Hepatocyte (in vitro differentiated cells): Measurements from ENCODE around the gene PDF.

Experiments
- EZH2 ChIP-seq: fragments of 200-600 bp; sonication (generic); IDR thresholded peaks from 2 replicates; pipeline ENCODE4 v1.6.1; 2016; ENCODE audit warnings: antibody characterized with exemption, mild to moderate bottlenecking, borderline replicate concordance
- EZH2phosphoT487 ChIP-seq: fragments of 200-600 bp; sonication (generic); IDR thresholded peaks from one replicate; pipeline ENCODE4 v1.6.1; 2018; ENCODE audit warnings: antibody characterized with exemption, mild to moderate bottlenecking, low read depth, moderate library complexity; ENCODE audit not compliant: unreplicated experiment, severe bottlenecking
- TF ChIP-seq, protein P1 (sequence below): fragments of 200-600 bp; sonication (generic); IDR thresholded peaks from 2 replicates; pipeline ENCODE4 v1.5.1; 2016; ENCODE audit warnings: antibody characterized with exemption, mild to moderate bottlenecking; ENCODE audit not compliant: poor library complexity

DNA sequence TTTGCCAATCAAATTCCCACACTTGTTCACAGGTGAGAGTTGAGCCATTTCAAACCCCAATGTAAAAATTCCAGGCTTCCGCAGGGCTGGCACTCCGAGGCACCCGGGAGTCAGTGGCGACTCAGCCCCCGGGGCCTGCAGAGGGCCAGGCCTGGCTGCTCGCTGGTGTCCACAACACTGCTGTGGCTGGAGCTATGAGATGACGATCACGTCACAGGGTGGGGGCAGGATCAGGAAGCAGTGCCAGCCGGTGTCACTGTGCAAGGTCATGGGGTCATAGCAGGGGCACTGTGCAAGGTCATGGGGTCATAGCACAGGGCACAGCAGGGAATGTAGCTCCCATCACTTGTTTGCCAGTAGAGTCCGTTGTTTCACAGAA, 11.5 kb downstream of the PDF start:
- TF ChIP-seq EZH2 (no peak), EZH2phosphoT487 (no peak)
- TF ChIP-seq, protein P1, sequence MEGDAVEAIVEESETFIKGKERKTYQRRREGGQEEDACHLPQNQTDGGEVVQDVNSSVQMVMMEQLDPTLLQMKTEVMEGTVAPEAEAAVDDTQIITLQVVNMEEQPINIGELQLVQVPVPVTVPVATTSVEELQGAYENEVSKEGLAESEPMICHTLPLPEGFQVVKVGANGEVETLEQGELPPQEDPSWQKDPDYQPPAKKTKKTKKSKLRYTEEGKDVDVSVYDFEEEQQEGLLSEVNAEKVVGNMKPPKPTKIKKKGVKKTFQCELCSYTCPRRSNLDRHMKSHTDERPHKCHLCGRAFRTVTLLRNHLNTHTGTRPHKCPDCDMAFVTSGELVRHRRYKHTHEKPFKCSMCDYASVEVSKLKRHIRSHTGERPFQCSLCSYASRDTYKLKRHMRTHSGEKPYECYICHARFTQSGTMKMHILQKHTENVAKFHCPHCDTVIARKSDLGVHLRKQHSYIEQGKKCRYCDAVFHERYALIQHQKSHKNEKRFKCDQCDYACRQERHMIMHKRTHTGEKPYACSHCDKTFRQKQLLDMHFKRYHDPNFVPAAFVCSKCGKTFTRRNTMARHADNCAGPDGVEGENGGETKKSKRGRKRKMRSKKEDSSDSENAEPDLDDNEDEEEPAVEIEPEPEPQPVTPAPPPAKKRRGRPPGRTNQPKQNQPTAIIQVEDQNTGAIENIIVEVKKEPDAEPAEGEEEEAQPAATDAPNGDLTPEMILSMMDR, result no peak
